ENCODE measurements around the gene TPO. TPM values are rescaled to one million over a fixed set of nuclear protein-coding genes. Genes with fewer than 3 reads are reported as not detected.
"Not testable (repeated sequence)": the region's sequence is repeated elsewhere in the genome, so short reads cannot be mapped to it uniquely, and the experiment has no call there.

TPO gene
- total RNA-seq, 1 donor from 2014 or later: not detected

DNA sequence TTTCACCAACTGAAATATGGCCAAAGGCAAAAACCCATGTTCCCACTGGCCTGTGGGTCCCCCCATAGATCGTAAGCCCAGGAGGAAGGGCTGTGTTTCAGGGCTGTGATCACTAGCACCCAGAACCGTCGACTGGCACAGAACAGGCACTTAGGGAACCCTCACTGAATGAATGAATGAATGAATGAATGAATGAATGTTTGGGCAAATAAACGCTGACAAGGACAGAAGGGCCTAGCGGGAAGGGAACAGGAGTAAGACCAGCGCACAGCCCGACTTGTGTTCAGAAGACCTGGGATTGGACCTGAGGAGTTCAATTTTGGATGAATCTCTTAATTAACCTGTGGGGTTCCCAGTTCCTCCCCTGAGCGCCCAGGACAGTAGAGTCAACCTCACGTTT lies 76.2 kb downstream of the TPO start:
- H3K4me1 Mint-ChIP-seq: no peaks in the 10 kb centered on the region
- no peaks in the 10 kb centered on the region for H3K9me3 Mint-ChIP-seq
- no peak for DNase-seq
- H3K36me3 Mint-ChIP-seq (ENCODE audit: low read depth): no peaks in the 10 kb centered on the region
- intact Hi-C loops (cut with micrococcal nuclease): no loop called here
- H3K27me3 Mint-ChIP-seq: no peaks in the 10 kb centered on the region
- H3K27ac Mint-ChIP-seq: no peak overlapping the region
- H3K4me3 Mint-ChIP-seq: no peak overlapping the region

DNA sequence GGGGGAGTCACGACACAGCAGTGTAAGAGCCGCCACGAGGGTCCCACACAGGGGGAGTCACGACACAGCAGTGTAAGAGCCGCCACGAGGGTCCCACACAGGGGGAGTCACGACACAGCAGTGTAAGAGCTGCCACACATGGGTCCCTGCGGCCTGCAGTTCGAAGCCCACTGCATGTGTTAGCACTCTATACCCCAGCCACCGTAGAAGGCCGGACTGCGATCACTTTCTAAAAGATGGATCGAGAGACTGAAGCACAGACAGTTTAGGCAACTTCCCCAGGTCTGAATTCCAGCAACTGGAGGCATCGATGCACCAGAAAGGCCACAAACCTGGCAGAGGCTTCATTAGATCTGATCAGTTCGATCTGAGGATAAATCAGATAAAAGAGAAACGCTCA lies 77.1 kb downstream of the TPO start:
- DNase-seq; H3K27ac Mint-ChIP-seq; H3K4me1 Mint-ChIP-seq; intact Hi-C loops (cut with micrococcal nuclease); H3K36me3 Mint-ChIP-seq (ENCODE audit: low read depth); H3K27me3 Mint-ChIP-seq; H3K9me3 Mint-ChIP-seq; H3K4me3 Mint-ChIP-seq: not testable (repeated sequence)

DNA sequence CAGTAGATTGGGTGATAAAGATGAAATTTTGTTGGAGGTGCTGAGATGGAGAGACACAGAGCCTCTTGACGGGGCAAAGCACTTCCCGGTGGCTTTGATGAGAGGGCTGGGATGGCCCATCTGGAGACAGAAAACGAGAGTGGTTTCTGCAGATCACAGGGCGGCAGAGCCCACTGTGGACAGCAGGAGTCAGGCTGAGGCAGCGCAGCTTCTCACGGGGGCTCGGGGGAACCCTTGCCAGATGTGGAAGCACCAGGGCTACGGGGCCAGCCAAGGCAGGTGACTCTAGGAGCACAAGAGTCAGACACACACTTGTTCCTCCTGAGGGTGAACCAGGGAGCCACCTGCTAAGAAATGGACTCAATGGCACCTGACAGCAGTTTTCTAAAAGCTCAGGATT lies 78.5 kb downstream of the TPO start:
- Mint-ChIP-seq H3K4me1 (no peaks in the 10 kb centered on the region), H3K27me3 (no peaks in the 10 kb centered on the region), H3K4me3 (no peak overlapping the region), H3K9me3 (no peaks in the 10 kb centered on the region), H3K27ac (no peak overlapping the region), H3K36me3 (ENCODE audit: low read depth) (no peaks in the 10 kb centered on the region)
- intact Hi-C loops (cut with micrococcal nuclease): no loop called here
- DNase-seq: no peak

DNA sequence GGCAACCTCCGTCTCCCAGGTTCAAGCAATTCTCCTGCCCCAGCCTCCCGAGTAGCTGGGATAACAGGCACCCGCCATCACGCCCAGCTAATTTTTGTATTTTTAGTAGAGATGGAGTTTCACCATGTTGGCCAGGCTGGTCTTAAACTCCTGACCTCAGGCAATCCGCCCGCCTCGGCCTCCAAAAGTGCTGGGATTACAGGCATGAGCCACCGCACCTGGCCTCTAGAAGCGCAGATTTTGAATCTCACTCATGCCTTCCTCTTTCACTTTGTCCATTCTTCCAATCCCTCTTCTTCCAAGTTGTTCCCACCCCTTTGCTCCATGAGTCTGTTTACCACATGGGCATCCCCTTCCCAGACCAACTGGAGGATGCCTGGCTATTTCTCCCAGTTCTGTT lies 79.0 kb downstream of the TPO start:
- H3K27ac Mint-ChIP-seq; H3K9me3 Mint-ChIP-seq; H3K27me3 Mint-ChIP-seq; H3K36me3 Mint-ChIP-seq (ENCODE audit: low read depth); H3K4me3 Mint-ChIP-seq; intact Hi-C loops (cut with micrococcal nuclease); DNase-seq; H3K4me1 Mint-ChIP-seq: not testable (repeated sequence)

DNA sequence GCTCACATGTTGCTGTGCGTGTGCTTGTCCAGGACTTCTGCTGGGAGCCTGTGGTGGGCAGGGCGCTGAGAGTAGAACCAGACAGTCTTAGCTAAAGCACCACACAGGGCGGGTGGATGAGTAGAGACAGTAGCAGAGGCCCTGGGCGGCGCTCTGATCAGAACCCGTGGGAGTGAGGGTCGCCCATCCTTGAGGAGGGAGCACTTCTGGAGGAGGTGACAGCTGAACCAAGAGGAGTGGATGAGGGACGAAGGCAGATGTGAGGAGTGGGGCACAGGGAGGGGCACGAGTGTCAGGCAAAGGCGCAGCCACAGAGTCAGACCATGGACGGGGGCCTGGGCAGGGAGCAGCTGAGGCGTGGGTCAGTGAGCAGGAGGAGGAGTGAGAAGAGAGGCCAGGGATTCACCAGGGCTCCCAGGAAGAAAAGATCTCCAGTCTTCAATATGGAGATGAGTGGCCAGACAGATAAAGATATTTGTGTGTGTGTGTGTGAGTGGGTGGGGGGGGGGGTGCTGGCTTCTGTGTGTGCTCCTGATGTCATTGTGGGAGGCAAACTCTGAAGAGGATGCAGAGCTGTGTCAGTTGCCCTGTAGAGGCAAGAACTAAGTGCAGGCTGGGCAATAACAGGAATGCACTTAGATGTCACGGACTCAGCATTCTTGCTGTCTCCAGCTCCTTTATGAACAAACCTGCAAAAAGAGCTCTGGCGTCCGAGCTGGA lies 79.6 kb downstream of the TPO start:
- H3K4me3 Mint-ChIP-seq: no peak overlapping the region
- no peaks in the 10 kb centered on the region for H3K9me3 Mint-ChIP-seq
- H3K27ac Mint-ChIP-seq: no peak overlapping the region
- no peaks in the 10 kb centered on the region for H3K27me3 Mint-ChIP-seq
- H3K4me1 Mint-ChIP-seq: no peaks in the 10 kb centered on the region
- H3K36me3 Mint-ChIP-seq (ENCODE audit: low read depth): no peaks in the 10 kb centered on the region
- DNase-seq: no peak
- intact Hi-C loops (cut with micrococcal nuclease): no loop called here

DNA sequence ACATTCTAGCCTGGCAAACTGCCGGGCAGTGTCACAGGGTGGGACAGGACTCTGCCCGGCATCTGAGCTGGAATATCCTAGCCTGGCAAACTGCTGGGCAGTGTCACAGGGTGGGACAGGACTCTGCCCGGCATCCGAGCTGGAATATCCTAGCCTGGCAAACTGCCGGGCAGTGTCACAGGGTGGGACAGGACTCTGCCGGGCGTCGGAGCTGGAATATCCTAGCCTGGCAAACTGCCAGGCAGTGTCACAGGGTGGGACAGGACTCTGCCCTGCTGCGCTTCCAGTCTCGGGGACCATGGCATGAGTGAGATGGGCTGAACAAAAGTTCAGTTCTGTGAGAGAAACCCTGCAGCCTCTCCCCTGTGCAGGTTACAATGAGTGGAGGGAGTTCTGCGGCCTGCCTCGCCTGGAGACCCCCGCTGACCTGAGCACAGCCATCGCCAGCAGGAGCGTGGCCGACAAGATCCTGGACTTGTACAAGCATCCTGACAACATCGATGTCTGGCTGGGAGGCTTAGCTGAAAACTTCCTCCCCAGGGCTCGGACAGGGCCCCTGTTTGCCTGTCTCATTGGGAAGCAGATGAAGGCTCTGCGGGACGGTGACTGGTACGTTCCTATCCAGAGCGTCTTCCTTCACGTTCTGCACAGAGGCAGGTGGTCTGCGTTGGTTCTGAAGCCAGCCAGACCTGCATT lies 80.3 kb downstream of the TPO start:
- no peaks in the 10 kb centered on the region for H3K27me3 Mint-ChIP-seq
- no peak for DNase-seq
- no peaks in the 10 kb centered on the region for H3K36me3 Mint-ChIP-seq (ENCODE audit: low read depth)
- no peaks in the 10 kb centered on the region for H3K9me3 Mint-ChIP-seq
- no peak overlapping the region for H3K27ac Mint-ChIP-seq
- intact Hi-C loops (cut with micrococcal nuclease): no loop called here
- no peak overlapping the region for H3K4me3 Mint-ChIP-seq
- no peaks in the 10 kb centered on the region for H3K4me1 Mint-ChIP-seq

DNA sequence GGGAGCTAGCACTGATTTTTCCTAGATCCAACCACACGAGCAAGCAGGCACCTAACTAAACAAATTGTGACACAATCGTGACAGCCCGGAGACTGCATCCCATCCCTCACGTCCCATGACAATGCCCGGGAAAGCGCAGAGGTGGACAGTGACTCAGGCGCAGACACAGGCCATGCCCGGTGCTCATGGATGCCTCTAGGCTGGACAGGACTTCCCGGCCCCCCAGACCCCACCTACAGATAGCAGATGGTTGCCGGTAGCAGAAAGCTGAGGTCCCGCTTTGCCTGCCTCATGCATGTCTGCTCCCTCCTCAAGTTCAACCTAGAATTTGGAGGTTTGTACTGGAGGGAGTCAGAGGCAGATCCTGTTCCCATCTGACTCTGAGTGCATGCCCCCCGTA lies 81.0 kb downstream of the TPO start:
- no peaks in the 10 kb centered on the region for H3K4me1 Mint-ChIP-seq
- no peaks in the 10 kb centered on the region for H3K9me3 Mint-ChIP-seq
- H3K4me3 Mint-ChIP-seq: no peak overlapping the region
- intact Hi-C loops (cut with micrococcal nuclease): no loop called here
- H3K27me3 Mint-ChIP-seq: no peaks in the 10 kb centered on the region
- H3K36me3 Mint-ChIP-seq (ENCODE audit: low read depth): no peaks in the 10 kb centered on the region
- no peak overlapping the region for H3K27ac Mint-ChIP-seq
- DNase-seq: no peak

DNA sequence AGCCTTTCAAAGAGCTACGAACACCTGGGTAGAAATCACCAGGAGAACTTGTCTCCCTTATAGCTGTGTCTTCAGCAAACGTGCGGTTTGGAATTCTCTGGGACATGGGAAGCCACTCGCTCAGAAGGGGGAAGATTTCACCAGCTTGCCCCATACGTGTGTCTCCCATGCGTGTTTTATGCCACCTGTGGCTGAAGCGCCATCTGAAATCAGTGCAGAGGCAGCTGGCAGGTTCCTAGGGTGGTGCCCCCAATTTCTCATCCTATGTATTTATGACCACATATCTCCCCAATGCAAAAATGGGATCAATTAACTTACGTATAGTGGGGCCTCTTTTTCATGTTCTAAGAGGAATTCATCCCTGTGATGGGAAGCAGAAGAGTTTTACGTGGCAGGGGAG lies 81.6 kb downstream of the TPO start:
- intact Hi-C loops (cut with micrococcal nuclease): no loop called here
- no peak overlapping the region for H3K4me3 Mint-ChIP-seq
- DNase-seq: no peak
- no peaks in the 10 kb centered on the region for H3K27me3 Mint-ChIP-seq
- H3K27ac Mint-ChIP-seq: no peak overlapping the region
- H3K36me3 Mint-ChIP-seq (ENCODE audit: low read depth): no peaks in the 10 kb centered on the region
- no peaks in the 10 kb centered on the region for H3K9me3 Mint-ChIP-seq
- H3K4me1 Mint-ChIP-seq: no peaks in the 10 kb centered on the region

DNA sequence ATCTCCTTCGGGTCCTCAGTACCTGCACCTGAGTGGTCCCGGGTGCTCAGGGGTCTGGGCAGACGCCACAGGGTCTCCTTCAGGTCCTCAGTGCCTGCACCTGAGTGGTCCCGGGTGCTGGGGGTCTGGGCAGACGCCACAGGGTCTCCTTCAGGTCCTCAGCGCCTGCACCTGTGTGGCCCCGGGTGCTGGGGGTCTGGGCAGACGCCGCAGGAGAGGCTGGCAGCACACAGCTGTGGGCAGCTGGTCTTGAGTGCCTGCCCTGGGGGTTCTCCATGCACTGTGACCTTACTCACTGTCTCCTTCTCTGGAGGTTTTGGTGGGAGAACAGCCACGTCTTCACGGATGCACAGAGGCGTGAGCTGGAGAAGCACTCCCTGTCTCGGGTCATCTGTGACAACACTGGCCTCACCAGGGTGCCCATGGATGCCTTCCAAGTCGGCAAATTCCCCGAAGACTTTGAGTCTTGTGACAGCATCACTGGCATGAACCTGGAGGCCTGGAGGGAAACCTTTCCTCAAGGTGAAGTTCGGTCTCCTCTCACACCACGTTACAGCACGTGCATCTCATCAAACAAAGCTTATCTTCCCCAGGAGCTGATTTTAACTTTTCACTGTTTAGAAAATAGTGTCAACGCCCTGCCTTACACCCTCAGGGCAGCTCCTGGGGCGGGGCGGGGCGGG lies 82.6 kb downstream of the TPO start:
- intact Hi-C loops (cut with micrococcal nuclease): no loop called here
- Mint-ChIP-seq H3K9me3 (no peaks in the 10 kb centered on the region), H3K27ac (no peak overlapping the region), H3K4me1 (no peaks in the 10 kb centered on the region), H3K4me3 (no peak overlapping the region), H3K36me3 (ENCODE audit: low read depth) (no peaks in the 10 kb centered on the region), H3K27me3 (no peaks in the 10 kb centered on the region)
- no peak for DNase-seq

DNA sequence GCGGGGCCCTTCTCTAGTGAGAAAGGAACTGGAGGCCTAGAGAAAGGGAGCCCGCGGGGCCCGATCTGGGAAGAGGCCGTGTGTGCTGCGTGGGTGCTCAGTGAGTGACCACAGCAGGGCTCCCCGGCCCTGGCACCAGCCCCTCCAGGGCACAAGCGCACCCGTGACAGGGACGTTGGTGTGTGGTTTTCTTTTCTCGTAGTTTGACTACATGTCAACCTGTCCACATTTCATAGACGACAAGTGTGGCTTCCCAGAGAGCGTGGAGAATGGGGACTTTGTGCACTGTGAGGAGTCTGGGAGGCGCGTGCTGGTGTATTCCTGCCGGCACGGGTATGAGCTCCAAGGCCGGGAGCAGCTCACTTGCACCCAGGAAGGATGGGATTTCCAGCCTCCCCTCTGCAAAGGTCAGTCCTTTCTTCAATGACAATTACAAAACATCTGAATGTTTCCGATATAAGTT lies 83.1 kb downstream of the TPO start:
- no peak overlapping the region for H3K27ac Mint-ChIP-seq
- H3K9me3 Mint-ChIP-seq: no peaks in the 10 kb centered on the region
- intact Hi-C loops (cut with micrococcal nuclease): no loop called here
- DNase-seq: no peak
- no peak overlapping the region for H3K4me3 Mint-ChIP-seq
- no peaks in the 10 kb centered on the region for H3K36me3 Mint-ChIP-seq (ENCODE audit: low read depth)
- no peaks in the 10 kb centered on the region for H3K4me1 Mint-ChIP-seq
- H3K27me3 Mint-ChIP-seq: no peaks in the 10 kb centered on the region

DNA sequence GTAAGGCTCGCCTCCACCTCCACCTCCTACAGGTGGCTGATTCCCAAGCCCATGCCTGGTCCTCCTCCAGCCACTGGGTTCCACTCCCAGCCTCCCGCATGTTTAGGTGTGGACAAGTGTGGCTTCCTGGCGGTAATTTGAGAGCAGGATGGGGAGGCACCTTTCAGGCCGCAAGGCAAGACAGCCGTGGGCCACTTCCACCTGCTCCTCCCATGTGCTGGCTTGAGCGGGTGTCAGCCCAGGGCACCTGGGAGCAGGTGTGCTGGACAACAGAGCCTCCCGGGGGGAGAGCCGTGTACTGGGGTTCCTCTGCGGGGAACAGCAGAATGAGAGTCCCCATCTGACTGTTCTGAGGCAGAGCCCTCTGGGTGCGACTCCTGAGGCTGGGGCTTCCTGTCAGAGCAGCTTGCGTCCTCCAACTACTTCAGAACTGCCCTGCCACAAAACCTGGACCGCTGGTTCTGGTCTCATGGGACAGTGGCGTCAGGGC lies 83.9 kb downstream of the TPO start:
- H3K36me3 Mint-ChIP-seq (ENCODE audit: low read depth): no peaks in the 10 kb centered on the region

DNA sequence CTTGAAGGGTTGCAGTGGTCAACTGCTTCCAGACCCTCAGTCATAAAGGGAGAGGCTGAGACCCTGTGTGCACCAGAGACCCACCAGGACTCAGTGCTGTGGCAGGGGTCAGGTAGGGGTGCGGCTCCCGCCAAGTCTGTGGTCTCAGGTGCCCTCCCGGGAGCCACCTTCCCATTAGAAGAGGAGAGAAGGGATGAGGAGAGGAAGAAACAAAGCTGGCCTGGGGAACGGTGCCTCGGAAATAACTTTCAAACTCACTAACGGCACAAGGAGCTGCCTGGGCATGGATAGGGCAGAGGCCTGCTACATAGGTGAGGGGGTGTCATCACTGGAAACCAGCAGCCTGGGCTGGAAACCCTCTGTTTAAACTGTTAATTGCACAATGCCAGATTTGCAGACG lies 84.9 kb downstream of the TPO start:
- no peaks in the 10 kb centered on the region for H3K4me1 Mint-ChIP-seq
- H3K36me3 Mint-ChIP-seq (ENCODE audit: low read depth): no peaks in the 10 kb centered on the region
- no peaks in the 10 kb centered on the region for H3K27me3 Mint-ChIP-seq
- no peaks in the 10 kb centered on the region for H3K9me3 Mint-ChIP-seq
- intact Hi-C loops (cut with micrococcal nuclease): no loop called here
- no peak overlapping the region for H3K27ac Mint-ChIP-seq
- H3K4me3 Mint-ChIP-seq: no peak overlapping the region
- DNase-seq: no peak

More for the DNA sequence above, 83.9 kb downstream of the TPO start:
- H3K27ac Mint-ChIP-seq: no peak overlapping the region
- H3K4me1 Mint-ChIP-seq: no peaks in the 10 kb centered on the region
- no peak for DNase-seq
- no peaks in the 10 kb centered on the region for H3K9me3 Mint-ChIP-seq
- intact Hi-C loops (cut with micrococcal nuclease): no loop called here
- H3K4me3 Mint-ChIP-seq: no peak overlapping the region
- no peaks in the 10 kb centered on the region for H3K27me3 Mint-ChIP-seq

DNA sequence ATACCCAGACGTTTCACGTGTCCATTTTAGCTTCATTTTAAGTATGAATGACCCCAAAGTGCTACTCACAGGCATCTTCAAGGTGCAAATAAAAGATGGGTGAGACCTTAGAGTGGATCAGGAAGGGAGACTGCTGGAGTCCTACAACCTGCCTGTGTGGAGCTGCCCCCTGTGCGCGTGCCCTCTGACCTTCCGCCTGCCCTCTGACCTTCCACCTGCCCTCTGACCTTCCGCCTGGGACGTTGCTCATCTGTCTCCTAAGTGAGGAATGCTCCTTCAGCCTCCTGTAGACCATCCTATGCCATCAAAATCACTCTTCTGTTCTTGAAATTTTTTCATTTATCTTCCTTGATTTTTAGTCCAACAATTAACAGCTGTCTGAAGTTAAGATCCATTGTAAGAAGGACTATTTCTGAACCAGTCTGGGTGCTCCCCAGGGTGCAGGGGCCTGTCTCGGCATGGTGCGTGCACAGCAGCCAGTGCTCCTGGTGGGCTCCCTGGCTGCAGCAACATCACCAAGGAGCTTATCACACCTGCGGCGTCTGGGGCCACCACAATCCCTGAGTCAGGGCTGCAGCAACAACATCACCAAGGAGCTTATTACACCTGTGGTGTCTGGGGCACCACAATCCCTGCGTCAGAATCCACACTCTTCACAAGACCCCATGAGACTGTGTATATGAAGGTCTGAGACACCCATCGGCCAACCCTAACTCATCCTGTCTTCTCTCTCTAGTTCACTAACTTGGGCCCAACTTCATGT lies 86.0 kb downstream of the TPO start:
- DNase-seq: no peak
- intact Hi-C loops (cut with micrococcal nuclease): no loop called here
- no peak overlapping the region for H3K4me3 Mint-ChIP-seq
- no peaks in the 10 kb centered on the region for H3K4me1 Mint-ChIP-seq
- H3K36me3 Mint-ChIP-seq (ENCODE audit: low read depth): no peaks in the 10 kb centered on the region
- no peaks in the 10 kb centered on the region for H3K27me3 Mint-ChIP-seq
- no peaks in the 10 kb centered on the region for H3K9me3 Mint-ChIP-seq
- H3K27ac Mint-ChIP-seq: no peak overlapping the region
